Neuron (in vitro differentiated cells): ENCODE data around the gene MYO1F.

Experiments used
- H2AFZ ChIP-seq: one replicate; pipeline ENCODE4 v1.6.1; 2013; ENCODE audit warnings: low read depth, mild to moderate bottlenecking, inconsistent platforms, low read length, moderate library complexity
- H3K27me3 ChIP-seq: one replicate; pipeline ENCODE4 v1.6.1; 2013; ENCODE audit warnings: low read length; ENCODE audit not compliant: insufficient read depth
- H3K36me3 ChIP-seq: one replicate; pipeline ENCODE4 v1.6.1; 2013; ENCODE audit warnings: low read length; ENCODE audit not compliant: insufficient read depth
- H3K4me1 ChIP-seq: one replicate; pipeline ENCODE4 v1.6.1; 2013; ENCODE audit warnings: low read length; ENCODE audit not compliant: insufficient read depth
- H3K4me3 ChIP-seq: 2 replicates; pipeline ENCODE4 v1.5.1; 2013; ENCODE audit warnings: mild to moderate bottlenecking, low read length, moderate library complexity
- H3K9me3 ChIP-seq: one replicate; pipeline ENCODE4 v1.6.1; 2013; ENCODE audit warnings: low read length

MYO1F gene

GRCh38 chr19:8501981-8502380 is 75.3 kb downstream of the MYO1F start:
- Histone ChIP-seq H3K4me3 (no peak overlapping the region), H3K36me3 (no peaks in the 10 kb centered on the region), H3K27me3 (no peaks in the 10 kb centered on the region), H3K9me3 (no peaks in the 10 kb centered on the region), H3K4me1 (peaks cover 7% of the 10 kb centered on the region), H2AFZ (no peak overlapping the region)

- no peak overlapping the region for H3K4me3 ChIP-seq
- no peaks in the 10 kb centered on the region for H3K9me3 ChIP-seq
- H3K36me3 ChIP-seq: no peaks in the 10 kb centered on the region
- peaks cover 7% of the 10 kb centered on the region for H3K4me1 ChIP-seq
- no peaks in the 10 kb centered on the region for H3K27me3 ChIP-seq
- no peak overlapping the region for H2AFZ ChIP-seq
Measured at GRCh38 chr19:8501516-8501915, 75.7 kb downstream of the MYO1F start.

- Histone ChIP-seq H3K27me3 (no peaks in the 10 kb centered on the region), H3K9me3 (no peaks in the 10 kb centered on the region), H3K4me3 (no peak overlapping the region), H2AFZ (no peak overlapping the region), H3K36me3 (no peaks in the 10 kb centered on the region), H3K4me1 (no peaks in the 10 kb centered on the region)
Measured at GRCh38 chr19:8500158-8500557, 77.1 kb downstream of the MYO1F start.

- Histone ChIP-seq H3K4me1 (no peaks in the 10 kb centered on the region), H3K27me3 (no peaks in the 10 kb centered on the region), H2AFZ (no peak overlapping the region), H3K4me3 (no peak overlapping the region), H3K9me3 (no peaks in the 10 kb centered on the region), H3K36me3 (no peaks in the 10 kb centered on the region)
Measured at GRCh38 chr19:8499048-8499833, 78.0 kb downstream of the MYO1F start.

GRCh38 chr19:8498295-8498694 is 78.9 kb downstream of the MYO1F start:
- Histone ChIP-seq H3K4me3 (no peak overlapping the region), H2AFZ (no peak overlapping the region), H3K9me3 (no peaks in the 10 kb centered on the region), H3K27me3 (no peaks in the 10 kb centered on the region), H3K36me3 (no peaks in the 10 kb centered on the region), H3K4me1 (no peaks in the 10 kb centered on the region)

GRCh38 chr19:8494158-8494557 is 83.1 kb downstream of the MYO1F start:
- Histone ChIP-seq H3K27me3 (no peaks in the 10 kb centered on the region), H3K4me3 (no peak overlapping the region), H3K9me3 (no peaks in the 10 kb centered on the region), H3K4me1 (peaks cover 3% of the 10 kb centered on the region), H3K36me3 (peaks cover 7% of the 10 kb centered on the region), H2AFZ (no peak overlapping the region)

- H3K27me3 ChIP-seq: no peaks in the 10 kb centered on the region
- H2AFZ ChIP-seq: no peak overlapping the region
Measured at GRCh38 chr19:8491574-8491973, 85.7 kb downstream of the MYO1F start.

GRCh38 chr19:8490873-8491272 is 86.4 kb downstream of the MYO1F start:
- Histone ChIP-seq H3K27me3 (no peaks in the 10 kb centered on the region), H3K9me3 (no peaks in the 10 kb centered on the region), H3K36me3 (peaks cover 30% of the 10 kb centered on the region), H3K4me3 (no peak overlapping the region), H3K4me1 (peaks cover 34% of the 10 kb centered on the region), H2AFZ (no peak overlapping the region)

More at GRCh38 chr19:8491574-8491973, 85.7 kb downstream of the MYO1F start:
- no peak overlapping the region for H3K4me3 ChIP-seq
- peaks cover 23% of the 10 kb centered on the region for H3K36me3 ChIP-seq
- no peaks in the 10 kb centered on the region for H3K9me3 ChIP-seq
- peaks cover 29% of the 10 kb centered on the region for H3K4me1 ChIP-seq

GRCh38 chr19:8490395-8490760 is 86.9 kb downstream of the MYO1F start:
- Histone ChIP-seq H3K9me3 (no peaks in the 10 kb centered on the region), H3K4me1 (peaks cover 34% of the 10 kb centered on the region)

GRCh38 chr19:8489561-8490394 is 87.5 kb downstream of the MYO1F start:
- Histone ChIP-seq H3K36me3 (peaks cover 41% of the 10 kb centered on the region), H3K4me1 (peaks cover 34% of the 10 kb centered on the region), H3K9me3 (no peaks in the 10 kb centered on the region), H3K27me3 (no peaks in the 10 kb centered on the region), H3K4me3 (no peak overlapping the region), H2AFZ (no peak overlapping the region)

More at GRCh38 chr19:8490395-8490760, 86.9 kb downstream of the MYO1F start:
- Histone ChIP-seq H2AFZ (no peak overlapping the region), H3K36me3 (peaks cover 35% of the 10 kb centered on the region), H3K27me3 (no peaks in the 10 kb centered on the region), H3K4me3 (no peak overlapping the region)

GRCh38 chr19:8488365-8488764 is 88.9 kb downstream of the MYO1F start:
- no peaks in the 10 kb centered on the region for H3K9me3 ChIP-seq
- no peak overlapping the region for H3K4me3 ChIP-seq
- H3K27me3 ChIP-seq: no peaks in the 10 kb centered on the region
- H2AFZ ChIP-seq: no peak overlapping the region
- peaks cover 55% of the 10 kb centered on the region for H3K36me3 ChIP-seq
- H3K4me1 ChIP-seq: peaks cover 34% of the 10 kb centered on the region

- Histone ChIP-seq H3K27me3 (no peaks in the 10 kb centered on the region), H3K9me3 (no peaks in the 10 kb centered on the region), H3K4me1 (peaks cover 34% of the 10 kb centered on the region), H3K36me3 (peaks cover 66% of the 10 kb centered on the region), H3K4me3 (no peak overlapping the region), H2AFZ (no peak overlapping the region)
Measured at GRCh38 chr19:8487137-8487851, 89.9 kb downstream of the MYO1F start.

- H3K36me3 ChIP-seq: peaks cover 69% of the 10 kb centered on the region
- H3K4me1 ChIP-seq: peaks cover 34% of the 10 kb centered on the region
- no peaks in the 10 kb centered on the region for H3K9me3 ChIP-seq
- no peaks in the 10 kb centered on the region for H3K27me3 ChIP-seq
- no peak overlapping the region for H2AFZ ChIP-seq
- no peak overlapping the region for H3K4me3 ChIP-seq
Measured at GRCh38 chr19:8486661-8487136, 90.5 kb downstream of the MYO1F start.
